Mammary epithelial cell (primary cell): ENCODE data around the gene ZNF160.

Experiments used
- EZH2 ChIP-seq: IDR thresholded peaks from 2 replicates; pipeline ENCODE4 v1.6.1; 2012; ENCODE audit warnings: low read length, inconsistent platforms, borderline replicate concordance
- TF ChIP-seq, protein P1 (sequence below), 2 donors: IDR thresholded peaks in 1 of 2; conservative IDR thresholded peaks in 1 of 2; 2 replicates each; pipeline ENCODE4 v1.5.1; 2011 to 2012; ENCODE audit warnings: inconsistent platforms in 2 of 2, low read length in 2 of 2, mild to moderate bottlenecking in 2 of 2, control low read depth in 1 of 2, low read depth in 1 of 2; ENCODE audit not compliant: insufficient read depth in 1 of 2; ENCODE audit errors: extremely low read depth in 1 of 2

DNA sequence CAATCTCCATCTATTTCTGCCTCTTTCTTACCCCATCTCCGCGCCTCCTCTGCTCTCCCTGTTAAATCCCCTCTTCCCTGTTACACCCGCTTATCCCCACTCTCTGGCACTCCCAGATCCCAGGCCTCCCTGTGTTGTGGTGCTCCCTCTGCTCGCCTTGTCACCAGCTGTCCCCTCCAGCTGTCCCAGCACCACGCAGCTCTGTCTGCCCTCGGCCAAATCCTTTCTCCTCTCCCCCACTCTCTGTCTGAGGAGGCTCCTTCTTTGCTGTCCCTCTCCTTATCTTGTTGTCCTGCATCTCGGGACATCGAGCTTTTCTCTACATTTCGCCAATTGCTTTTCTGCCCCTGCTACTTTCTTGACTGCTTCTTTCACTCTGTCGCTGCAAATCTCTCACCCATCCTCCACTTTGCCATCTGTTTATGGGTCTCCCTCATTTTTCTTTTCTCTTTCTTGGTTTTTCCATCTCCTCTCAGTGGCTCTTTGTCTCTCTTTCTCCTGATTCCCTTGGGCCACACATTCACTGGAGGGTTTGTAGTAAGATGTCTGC is 941 bp downstream of the ZNF160 start:
- TF ChIP-seq, protein P1, sequence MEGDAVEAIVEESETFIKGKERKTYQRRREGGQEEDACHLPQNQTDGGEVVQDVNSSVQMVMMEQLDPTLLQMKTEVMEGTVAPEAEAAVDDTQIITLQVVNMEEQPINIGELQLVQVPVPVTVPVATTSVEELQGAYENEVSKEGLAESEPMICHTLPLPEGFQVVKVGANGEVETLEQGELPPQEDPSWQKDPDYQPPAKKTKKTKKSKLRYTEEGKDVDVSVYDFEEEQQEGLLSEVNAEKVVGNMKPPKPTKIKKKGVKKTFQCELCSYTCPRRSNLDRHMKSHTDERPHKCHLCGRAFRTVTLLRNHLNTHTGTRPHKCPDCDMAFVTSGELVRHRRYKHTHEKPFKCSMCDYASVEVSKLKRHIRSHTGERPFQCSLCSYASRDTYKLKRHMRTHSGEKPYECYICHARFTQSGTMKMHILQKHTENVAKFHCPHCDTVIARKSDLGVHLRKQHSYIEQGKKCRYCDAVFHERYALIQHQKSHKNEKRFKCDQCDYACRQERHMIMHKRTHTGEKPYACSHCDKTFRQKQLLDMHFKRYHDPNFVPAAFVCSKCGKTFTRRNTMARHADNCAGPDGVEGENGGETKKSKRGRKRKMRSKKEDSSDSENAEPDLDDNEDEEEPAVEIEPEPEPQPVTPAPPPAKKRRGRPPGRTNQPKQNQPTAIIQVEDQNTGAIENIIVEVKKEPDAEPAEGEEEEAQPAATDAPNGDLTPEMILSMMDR (conservative IDR thresholded peaks at IDR 0.05 in 1 of 2, IDR thresholded peaks at IDR 0.05 in 1 of 2; ENCODE audit: extremely low read depth in 1 of 2, insufficient read depth in 1 of 2, low read depth in 1 of 2, low read length in 2 of 2) = no peak
- no peak for TF ChIP-seq EZH2
